Measurements from ENCODE around the gene SIX3.

DNA sequence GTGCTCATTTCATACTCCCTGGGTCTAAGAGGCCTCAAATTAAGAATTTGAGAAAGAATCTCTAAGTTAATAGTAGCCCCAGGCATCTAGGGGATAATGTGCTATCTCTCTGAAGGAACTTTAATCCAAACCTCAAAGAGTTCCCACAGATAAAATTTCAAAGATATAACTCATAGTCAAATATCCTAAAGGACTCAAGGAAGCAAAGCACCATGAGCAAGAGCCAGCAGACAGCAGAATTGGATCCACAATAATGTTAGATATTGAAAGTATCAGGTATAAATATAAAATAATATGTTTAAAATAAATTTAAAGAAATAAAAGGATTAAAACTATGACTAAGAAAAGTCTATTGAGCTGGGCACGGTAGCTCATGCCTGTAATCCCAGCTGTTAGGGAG is 31.7 kb upstream of the SIX3 start:
- TF ChIP-seq TEAD4 (IDR thresholded peaks at IDR 0.05) (no peak), MAX (IDR thresholded peaks at IDR 0.05) (no peak), TAF1 (IDR thresholded peaks at IDR 0.05; ENCODE audit: low read depth) (no peak), CEBPB (IDR thresholded peaks at IDR 0.05) (no peak), USF1 (IDR thresholded peaks at IDR 0.05) (no peak), RAD21 (IDR thresholded peaks at IDR 0.05; ENCODE audit: low read depth) (no peak)
- TF ChIP-seq, protein P1, sequence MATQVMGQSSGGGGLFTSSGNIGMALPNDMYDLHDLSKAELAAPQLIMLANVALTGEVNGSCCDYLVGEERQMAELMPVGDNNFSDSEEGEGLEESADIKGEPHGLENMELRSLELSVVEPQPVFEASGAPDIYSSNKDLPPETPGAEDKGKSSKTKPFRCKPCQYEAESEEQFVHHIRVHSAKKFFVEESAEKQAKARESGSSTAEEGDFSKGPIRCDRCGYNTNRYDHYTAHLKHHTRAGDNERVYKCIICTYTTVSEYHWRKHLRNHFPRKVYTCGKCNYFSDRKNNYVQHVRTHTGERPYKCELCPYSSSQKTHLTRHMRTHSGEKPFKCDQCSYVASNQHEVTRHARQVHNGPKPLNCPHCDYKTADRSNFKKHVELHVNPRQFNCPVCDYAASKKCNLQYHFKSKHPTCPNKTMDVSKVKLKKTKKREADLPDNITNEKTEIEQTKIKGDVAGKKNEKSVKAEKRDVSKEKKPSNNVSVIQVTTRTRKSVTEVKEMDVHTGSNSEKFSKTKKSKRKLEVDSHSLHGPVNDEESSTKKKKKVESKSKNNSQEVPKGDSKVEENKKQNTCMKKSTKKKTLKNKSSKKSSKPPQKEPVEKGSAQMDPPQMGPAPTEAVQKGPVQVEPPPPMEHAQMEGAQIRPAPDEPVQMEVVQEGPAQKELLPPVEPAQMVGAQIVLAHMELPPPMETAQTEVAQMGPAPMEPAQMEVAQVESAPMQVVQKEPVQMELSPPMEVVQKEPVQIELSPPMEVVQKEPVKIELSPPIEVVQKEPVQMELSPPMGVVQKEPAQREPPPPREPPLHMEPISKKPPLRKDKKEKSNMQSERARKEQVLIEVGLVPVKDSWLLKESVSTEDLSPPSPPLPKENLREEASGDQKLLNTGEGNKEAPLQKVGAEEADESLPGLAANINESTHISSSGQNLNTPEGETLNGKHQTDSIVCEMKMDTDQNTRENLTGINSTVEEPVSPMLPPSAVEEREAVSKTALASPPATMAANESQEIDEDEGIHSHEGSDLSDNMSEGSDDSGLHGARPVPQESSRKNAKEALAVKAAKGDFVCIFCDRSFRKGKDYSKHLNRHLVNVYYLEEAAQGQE (IDR thresholded peaks at IDR 0.05; ENCODE audit: low read depth) = no peak
